Effector memory CD8-positive, alpha-beta T cell (primary cell): ENCODE measurements around the gene TOMM5.

ENCODE experiments used
- ATAC-seq: fragments of 150-1000 bp; cut with Tn5 transposase; replicated peaks from 2 replicates; pipeline ENCODE4 v1.10.0; 2021; ENCODE audit warnings: mild to moderate bottlenecking, moderate library complexity
- DNase-seq, 3 experiments: peaks; one replicate each; pipeline ENCODE4 v3.0.0; 2021
- H3K27ac Mint-ChIP-seq, 2 donors: one replicate each; pipeline ENCODE4 v1.8.0; 2022; ENCODE audit warnings: mild to moderate bottlenecking in 2 of 2, mixed read lengths in 2 of 2, moderate library complexity in 2 of 2
- H3K27me3 Mint-ChIP-seq, 2 donors: one replicate each; pipeline ENCODE4 v1.8.0; 2022; ENCODE audit warnings: mixed read lengths in 2 of 2
- H3K36me3 Mint-ChIP-seq: one replicate; pipeline ENCODE4 v1.8.0; 2022; ENCODE audit warnings: mild to moderate bottlenecking, moderate library complexity, mixed read lengths; ENCODE audit not compliant: insufficient read depth
- H3K4me1 Mint-ChIP-seq, 2 donors: one replicate each; pipeline ENCODE4 v1.8.0; 2022; ENCODE audit warnings: low read depth in 2 of 2, mixed read lengths in 2 of 2
- H3K4me3 Mint-ChIP-seq, 2 donors: one replicate each; pipeline ENCODE4 v1.8.0; 2022; ENCODE audit warnings: mild to moderate bottlenecking in 2 of 2, mixed read lengths in 2 of 2, moderate library complexity in 2 of 2
- H3K9me3 Mint-ChIP-seq, 2 donors: one replicate each; pipeline ENCODE4 v1.8.0; 2022; ENCODE audit warnings: mixed read lengths in 2 of 2

TOMM5 gene

DNA sequence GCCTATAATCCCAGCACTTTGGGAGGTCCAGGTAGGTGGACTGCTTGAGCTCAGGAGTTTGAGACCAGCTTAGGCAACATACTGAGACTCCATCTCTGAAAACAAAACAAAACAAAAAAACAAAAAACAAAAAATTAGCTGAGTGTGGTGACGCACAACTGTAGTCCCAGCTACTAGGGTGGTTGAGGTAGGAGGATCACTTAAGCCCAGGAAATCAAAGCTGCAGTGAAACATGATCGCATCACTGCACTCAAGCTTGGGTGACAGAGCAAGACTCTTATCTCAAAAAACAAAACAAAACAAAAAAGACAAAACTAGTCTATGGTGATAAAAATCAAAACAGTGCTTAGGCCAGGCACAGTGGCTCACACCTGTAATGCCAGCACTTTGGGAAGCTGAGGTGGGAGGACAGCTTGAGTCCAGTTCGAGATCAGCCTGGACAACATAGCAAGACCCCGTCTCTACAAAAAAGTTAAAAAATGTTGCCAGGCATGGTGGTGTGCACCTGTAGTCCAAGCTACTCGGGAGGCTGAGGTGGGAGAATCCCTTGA lies 45.0 kb downstream of the TOMM5 start:
- peak overlapping the region in 1 of 2 donors; percentile 59 for H3K27ac Mint-ChIP-seq
- no peak for ATAC-seq
- H3K4me1 Mint-ChIP-seq, result no peaks in the 10 kb centered on the region
- no peaks in the 10 kb centered on the region for H3K27me3 Mint-ChIP-seq
- no peak for DNase-seq
- no peaks in the 10 kb centered on the region for H3K9me3 Mint-ChIP-seq
- H3K4me3 Mint-ChIP-seq, result no peak overlapping the region
- peaks cover 2% of the 10 kb centered on the region for H3K36me3 Mint-ChIP-seq

DNA sequence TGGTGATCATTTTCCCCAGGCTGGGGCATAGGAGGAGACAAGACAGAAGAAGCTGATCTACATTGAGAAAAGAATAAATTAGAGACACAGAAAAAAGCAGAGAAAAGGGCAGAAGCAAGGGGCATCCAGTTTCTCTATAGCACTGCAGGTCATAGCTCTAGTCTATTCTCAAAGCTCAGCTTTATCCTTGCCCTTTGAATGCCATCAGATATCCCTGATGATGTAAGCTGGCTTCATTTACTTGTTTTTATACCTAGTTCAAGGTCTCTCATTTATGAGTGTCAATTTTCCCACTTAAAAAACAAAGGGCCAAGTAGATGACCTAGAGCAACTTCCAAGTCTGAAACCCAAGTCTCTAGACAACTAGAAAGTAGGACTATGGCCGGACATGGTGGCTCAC lies 48.9 kb downstream of the TOMM5 start:
- ATAC-seq (no peak), DNase-seq (no peak)

DNA sequence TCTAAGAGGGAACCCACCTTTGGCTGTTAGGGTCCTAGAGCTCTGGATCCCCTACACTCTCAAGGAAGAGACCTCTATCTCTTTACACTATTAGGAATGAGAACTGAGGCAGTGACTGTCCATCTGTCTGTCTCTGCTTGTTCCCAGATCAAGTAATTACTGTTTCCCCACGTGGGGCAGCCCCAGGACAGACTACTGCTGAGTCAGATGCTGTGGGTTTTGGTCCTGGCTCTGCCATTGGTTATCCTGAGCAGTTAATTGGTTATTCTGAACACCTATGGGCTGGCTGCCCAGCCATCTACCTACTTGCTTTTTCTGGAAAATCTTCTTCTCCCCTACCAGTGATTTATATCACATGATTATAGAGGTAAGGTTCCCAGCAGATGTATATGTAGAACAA lies 49.5 kb downstream of the TOMM5 start:
- Mint-ChIP-seq H3K27me3 (no peaks in the 10 kb centered on the region), H3K4me3 (no peak overlapping the region), H3K36me3 (peaks cover 2% of the 10 kb centered on the region), H3K9me3 (no peaks in the 10 kb centered on the region), H3K4me1 (no peaks in the 10 kb centered on the region), H3K27ac (peak overlapping the region in 1 of 2 donors; percentile 53)
- ATAC-seq (no peak), DNase-seq (no peak)

More for the DNA sequence above, 48.9 kb downstream of the TOMM5 start:
- Mint-ChIP-seq H3K4me1 (no peaks in the 10 kb centered on the region), H3K4me3 (no peak overlapping the region), H3K27ac (peak overlapping the region in 1 of 2 donors; percentile 53), H3K9me3 (no peaks in the 10 kb centered on the region), H3K36me3 (peaks cover 2% of the 10 kb centered on the region), H3K27me3 (no peaks in the 10 kb centered on the region)

DNA sequence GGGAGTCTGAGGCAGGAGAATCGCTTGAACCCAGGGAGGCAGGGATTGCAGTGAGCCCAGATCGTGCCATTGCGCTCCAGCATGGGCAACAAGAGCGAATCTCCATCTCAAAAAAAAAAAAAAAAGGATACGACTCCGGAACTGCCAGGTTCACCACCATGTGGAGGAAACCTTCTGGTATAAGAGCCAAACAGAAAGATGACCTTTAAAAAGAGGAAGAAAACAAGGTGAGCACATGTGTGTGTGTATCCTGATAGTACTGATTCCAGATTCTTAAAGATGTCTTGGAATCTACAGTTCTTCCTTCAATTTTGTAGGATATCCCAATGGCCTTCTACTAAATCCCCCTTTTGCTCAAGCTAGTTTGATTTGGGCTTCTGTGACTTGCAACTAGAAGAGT lies 49.9 kb downstream of the TOMM5 start:
- Mint-ChIP-seq H3K36me3 (peaks cover 2% of the 10 kb centered on the region), H3K4me1 (no peaks in the 10 kb centered on the region), H3K27ac (no peak overlapping the region), H3K9me3 (no peaks in the 10 kb centered on the region), H3K27me3 (no peaks in the 10 kb centered on the region), H3K4me3 (no peak overlapping the region)
- ATAC-seq (no peak), DNase-seq (no peak)

DNA sequence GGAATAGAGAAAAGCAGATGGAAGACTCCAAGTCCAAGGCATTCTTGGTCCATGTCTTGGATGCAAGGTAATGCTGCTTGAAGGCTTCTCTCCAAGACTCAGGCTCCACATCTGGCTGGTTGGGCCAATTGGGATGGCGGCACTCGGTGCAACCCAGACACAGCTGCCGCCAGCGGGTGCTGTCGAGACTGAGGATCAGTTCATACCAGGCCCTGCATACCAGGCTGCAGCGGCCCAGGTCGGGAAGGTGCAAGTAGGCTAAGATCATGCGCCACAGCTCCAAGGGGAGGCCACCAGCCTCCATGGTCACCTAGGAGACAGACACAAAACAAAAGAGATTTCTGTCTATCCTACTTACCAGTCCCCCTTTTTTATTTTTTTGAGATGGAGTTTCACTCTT lies 50.9 kb downstream of the TOMM5 start:
- Mint-ChIP-seq H3K36me3 (peaks cover 2% of the 10 kb centered on the region), H3K4me1 (no peaks in the 10 kb centered on the region), H3K27me3 (no peaks in the 10 kb centered on the region), H3K4me3 (no peak overlapping the region), H3K9me3 (no peaks in the 10 kb centered on the region), H3K27ac (no peak overlapping the region)
- ATAC-seq, result no peak
- DNase-seq, result no peak

DNA sequence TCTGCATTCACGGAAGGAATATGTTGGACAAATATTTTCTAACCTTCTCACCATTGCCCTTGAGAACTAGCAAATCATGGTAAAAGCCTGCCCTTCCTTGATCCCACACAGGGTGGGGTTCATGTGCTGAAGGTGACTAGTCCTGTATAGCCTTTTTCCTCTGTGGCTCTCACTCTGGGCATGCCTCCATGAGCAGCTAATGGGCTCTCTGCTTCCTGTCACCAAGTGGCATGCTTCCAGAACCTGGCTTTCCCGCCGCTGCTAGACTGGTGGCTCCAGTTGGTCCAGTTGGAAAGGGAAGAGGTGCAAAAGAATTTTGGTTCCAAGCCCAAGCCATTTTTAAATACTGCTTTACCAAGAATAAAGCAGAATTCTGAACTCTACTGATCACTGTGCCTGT lies 51.8 kb downstream of the TOMM5 start:
- H3K36me3 Mint-ChIP-seq, result no peaks in the 10 kb centered on the region
- no peaks in the 10 kb centered on the region for H3K27me3 Mint-ChIP-seq
- ATAC-seq, result no peak
- H3K9me3 Mint-ChIP-seq, result no peaks in the 10 kb centered on the region
- no peak overlapping the region for H3K4me3 Mint-ChIP-seq
- H3K27ac Mint-ChIP-seq, result no peak overlapping the region
- H3K4me1 Mint-ChIP-seq, result no peaks in the 10 kb centered on the region
- DNase-seq, result no peak

DNA sequence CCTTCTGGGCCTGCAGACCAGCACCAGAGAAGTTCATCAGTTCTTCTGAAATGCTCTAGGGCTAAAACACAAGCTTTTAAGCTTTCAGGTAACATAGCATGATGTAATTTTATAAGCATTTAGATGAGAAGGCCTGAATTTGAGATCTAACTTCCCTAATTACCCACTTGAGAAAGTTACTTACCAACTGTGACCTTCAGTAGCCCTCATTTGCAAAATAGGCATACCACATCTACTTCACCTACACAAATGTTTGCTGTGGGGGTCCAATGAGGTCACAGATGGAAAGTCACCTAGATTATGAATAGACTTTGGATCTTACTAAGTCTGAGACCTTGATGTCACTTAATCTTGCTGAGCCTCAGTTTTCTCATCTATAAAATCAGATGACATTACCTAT lies 52.8 kb downstream of the TOMM5 start:
- H3K27me3 Mint-ChIP-seq, result no peaks in the 10 kb centered on the region
- no peak overlapping the region for H3K4me3 Mint-ChIP-seq
- no peaks in the 10 kb centered on the region for H3K9me3 Mint-ChIP-seq
- ATAC-seq (no peak), DNase-seq (no peak)
- H3K36me3 Mint-ChIP-seq, result no peaks in the 10 kb centered on the region
- H3K4me1 Mint-ChIP-seq, result no peaks in the 10 kb centered on the region
- H3K27ac Mint-ChIP-seq, result no peak overlapping the region
